ENCODE data around the gene RAB3A. TPM values are rescaled to one million over a fixed set of nuclear protein-coding genes. Genes with fewer than 3 reads are reported as not detected.
"Not testable (repeated sequence)": the region's sequence is repeated elsewhere in the genome, so short reads cannot be mapped to it uniquely, and the experiment has no call there.

RAB3A gene
- total RNA-seq, 1 experiment from 2014 or later: 1.7 TPM

DNA sequence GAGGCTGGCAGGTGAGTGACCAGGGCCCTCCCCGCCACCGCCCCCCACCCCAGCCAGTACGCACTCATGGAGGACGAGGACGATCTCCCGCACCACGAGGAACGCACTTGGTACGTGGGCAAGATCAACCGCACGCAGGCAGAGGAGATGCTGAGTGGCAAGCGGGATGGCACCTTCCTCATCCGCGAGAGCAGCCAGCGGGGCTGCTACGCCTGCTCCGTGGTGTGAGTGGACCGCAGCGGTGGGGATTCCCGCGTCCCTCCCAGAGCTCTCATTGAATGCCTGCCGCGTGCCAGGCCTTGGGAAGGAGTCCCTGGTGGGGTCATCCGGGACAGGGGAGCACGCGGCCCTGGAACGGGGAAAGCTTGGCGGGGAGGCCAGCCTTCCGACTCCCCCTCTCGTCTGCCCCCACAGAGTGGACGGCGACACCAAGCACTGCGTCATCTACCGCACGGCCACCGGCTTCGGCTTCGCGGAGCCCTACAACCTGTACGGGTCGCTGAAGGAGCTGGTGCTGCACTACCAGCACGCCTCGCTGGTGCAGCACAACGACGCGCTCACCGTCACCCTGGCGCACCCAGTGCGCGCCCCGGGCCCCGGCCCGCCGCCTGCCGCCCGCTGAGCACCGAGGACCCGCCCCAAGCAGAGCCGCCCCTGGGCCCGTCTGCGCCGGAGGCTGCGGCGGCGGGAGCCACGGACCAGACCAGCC lies 35.0 kb downstream of the RAB3A start:
- DNase-seq (ENCODE audit: low read depth): no peak

- peak; percentile 17 for DNase-seq (ENCODE audit: low read depth)
Measured at GRCh38 chr19:18167975-18168645, 35.7 kb downstream of the RAB3A start.

DNA sequence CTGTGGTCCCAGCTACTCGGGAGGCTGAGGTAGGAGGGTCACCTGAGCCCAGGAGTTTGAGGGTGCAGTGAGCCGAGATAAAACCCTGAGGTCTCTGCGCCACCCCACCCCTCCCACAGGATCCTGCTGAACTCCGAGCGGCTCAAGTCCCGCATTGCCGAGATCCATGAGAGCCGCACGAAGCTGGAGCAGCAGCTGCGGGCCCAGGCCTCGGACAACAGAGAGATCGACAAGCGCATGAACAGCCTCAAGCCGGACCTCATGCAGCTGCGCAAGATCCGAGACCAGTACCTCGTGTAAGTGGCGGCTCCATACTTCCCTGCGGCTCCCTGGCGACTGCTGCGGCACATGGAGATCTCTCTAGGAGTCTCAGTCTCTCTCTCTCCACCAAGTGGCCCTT lies 36.8 kb downstream of the RAB3A start:
- DNase-seq (ENCODE audit: low read depth): no peak

GRCh38 chr19:18165794-18166544 lies 37.9 kb downstream of the RAB3A start:
- DNase-seq (ENCODE audit: low read depth): no peak

DNA sequence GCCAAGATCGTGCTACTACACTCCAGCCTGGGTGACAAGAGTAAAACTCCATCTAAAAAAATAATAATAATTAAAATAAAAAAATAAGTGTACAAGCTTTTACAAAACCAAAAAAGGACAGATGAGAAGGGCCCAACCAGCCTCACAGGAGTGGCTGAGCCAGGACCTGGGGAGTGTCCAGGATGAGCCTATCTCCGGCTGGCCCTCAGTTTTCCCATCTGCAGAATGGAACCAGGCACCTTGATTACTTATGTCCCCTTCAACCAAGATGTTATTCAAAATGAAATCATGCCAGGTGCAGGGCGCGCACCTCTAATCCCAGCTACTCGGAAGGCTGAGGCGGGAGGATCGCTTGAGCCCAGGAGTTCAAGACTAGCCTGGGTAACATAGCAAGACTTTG lies 39.8 kb downstream of the RAB3A start:
- no peak for DNase-seq (ENCODE audit: low read depth)

- no peak for DNase-seq (ENCODE audit: low read depth)
Measured at GRCh38 chr19:18161636-18162002, 42.2 kb downstream of the RAB3A start.

GRCh38 chr19:18160971-18161635 lies 42.7 kb downstream of the RAB3A start:
- DNase-seq (ENCODE audit: low read depth): peak; percentile 48

DNA sequence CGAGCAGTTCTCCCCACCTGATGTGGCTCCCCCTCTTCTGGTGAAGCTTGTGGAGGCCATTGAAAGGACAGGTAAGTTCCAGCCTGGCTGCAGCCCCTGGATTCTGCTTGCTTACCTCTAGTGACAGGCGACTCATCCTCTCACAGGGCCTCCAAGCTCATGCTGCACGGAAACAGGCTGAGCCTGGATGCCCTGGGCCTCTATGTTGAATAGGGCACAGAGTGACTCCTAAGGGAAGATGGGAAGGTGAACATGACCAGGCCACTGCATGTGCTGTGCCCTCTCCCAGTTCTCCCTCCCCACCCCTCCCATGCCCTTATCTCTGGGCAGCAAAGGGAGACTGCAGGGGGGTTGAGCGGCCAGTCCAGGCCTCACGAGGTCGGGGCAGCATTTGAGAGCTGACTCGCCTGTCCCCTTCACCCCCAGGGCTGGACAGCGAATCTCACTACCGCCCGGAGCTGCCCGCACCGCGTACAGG lies 43.3 kb downstream of the RAB3A start:
- DNase-seq (ENCODE audit: low read depth): no peak

DNA sequence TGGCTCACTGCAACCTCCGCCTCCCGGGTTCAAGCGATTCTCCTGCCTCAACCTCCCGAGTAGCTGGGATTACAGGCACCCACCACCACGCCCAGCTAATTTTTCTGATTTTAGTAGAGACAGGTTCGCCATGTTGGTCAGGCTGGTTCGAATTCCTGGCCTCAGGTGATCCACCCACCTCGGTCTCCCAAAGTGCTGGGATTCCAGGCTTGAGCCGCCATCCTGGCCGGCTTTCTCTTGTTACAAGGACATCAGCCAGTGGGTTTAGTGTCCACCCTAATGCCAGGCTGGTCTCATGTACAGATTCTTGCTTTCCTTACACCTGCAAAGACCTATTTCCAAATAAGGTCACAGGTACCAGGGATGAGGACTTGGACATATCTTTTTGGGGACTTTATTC lies 44.0 kb downstream of the RAB3A start:
- no peak for DNase-seq (ENCODE audit: low read depth)

GRCh38 chr19:18159059-18159616 lies 44.7 kb downstream of the RAB3A start:
- not testable (repeated sequence) for DNase-seq (ENCODE audit: low read depth)

GRCh38 chr19:18158467-18158866 lies 45.4 kb downstream of the RAB3A start:
- DNase-seq (ENCODE audit: low read depth): no peak

DNA sequence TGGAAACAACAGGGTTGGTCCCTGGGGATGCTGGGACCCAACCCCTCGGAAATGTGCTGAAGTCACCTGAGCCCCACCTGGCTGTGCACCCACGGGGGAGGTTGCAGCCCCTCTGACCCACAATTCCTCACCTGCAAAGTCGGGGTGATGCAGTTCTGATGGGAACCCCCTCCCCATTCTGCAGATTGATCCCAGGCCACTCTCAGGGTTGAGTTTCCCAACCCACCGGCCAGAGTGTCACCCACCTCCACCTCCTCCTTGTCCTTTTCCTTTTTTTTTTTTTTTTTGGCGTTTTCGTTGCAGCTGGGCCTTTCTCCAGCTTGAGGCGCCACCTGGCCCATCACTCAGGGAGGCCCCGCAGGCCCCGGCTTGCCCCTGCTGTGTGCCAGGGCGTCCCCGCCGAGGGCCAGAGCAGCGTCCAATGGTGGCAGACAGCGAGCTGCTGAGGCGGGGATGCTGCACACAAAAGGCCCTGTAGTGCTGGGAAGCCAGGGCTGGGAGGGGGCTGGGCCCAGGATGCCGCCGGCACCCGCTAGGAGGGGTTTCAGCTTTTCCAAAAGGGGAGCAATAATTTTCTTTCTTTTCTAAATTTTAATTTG lies 46.3 kb downstream of the RAB3A start:
- DNase-seq (ENCODE audit: low read depth): peak; percentile 21

DNA sequence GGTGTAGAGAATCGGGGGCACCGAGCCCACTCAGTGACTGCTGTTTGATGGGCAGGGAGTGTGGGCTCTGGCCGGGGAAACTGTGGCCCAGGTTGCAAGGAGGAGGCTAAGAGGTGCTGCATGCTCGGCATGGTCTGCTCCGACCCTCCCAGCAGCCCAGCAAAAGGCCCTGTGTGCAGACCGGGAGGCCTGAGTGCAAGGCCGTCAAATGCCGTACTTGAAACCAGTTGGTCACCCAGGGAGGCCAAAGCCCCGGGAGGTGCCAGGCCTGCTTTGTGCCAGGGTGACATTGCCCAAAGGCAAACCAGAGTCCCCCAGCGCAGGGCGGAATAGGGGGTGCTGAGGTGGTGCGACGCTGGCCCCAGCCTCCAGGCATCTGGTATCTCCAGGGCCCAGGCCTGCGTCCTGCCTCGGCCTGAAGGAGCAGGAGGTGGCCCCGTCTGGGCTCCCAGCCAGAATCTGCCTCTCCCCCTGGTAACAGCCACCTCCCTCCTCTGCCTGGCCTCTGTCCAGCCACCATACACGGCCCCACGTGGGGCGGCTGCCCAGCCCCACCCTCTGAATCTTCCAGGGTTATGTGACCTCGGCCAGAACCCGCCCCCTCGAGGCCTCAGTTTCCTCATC lies 46.9 kb downstream of the RAB3A start:
- DNase-seq (ENCODE audit: low read depth): peak; percentile 69

GRCh38 chr19:18156268-18156667 lies 47.6 kb downstream of the RAB3A start:
- no peak for DNase-seq (ENCODE audit: low read depth)

- DNase-seq (ENCODE audit: low read depth): no peak
Measured at GRCh38 chr19:18155095-18156087, 48.5 kb downstream of the RAB3A start.

DNA sequence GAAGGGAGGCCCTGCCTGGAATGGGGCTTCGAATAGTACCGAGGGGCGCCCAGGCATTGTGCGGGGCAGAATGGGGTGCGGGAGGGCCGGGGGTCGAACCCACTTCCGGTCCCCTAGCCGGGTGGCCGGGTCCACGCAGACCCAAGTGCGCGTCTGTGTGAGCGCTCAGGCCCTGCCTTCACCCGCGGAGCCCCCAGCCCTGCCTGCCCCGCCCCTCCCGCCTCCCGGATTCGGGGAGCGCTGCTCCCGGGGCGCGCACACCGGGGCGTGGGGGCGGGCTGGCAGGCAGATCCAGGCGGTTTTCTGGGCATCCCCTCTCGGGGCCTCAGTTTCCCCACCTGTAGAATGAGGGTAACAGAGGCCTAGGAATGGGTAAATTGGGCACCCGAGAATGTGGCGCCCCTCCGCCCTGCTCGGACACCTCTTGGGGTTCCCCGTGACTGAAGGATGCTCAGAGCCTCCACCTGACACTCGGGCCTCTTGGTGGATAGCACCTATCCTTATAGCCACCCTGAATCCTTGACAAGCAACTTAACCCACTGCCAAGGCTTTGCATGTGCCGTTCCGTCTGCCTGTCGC lies 50.2 kb downstream of the RAB3A start:
- DNase-seq (ENCODE audit: low read depth): no peak

DNA sequence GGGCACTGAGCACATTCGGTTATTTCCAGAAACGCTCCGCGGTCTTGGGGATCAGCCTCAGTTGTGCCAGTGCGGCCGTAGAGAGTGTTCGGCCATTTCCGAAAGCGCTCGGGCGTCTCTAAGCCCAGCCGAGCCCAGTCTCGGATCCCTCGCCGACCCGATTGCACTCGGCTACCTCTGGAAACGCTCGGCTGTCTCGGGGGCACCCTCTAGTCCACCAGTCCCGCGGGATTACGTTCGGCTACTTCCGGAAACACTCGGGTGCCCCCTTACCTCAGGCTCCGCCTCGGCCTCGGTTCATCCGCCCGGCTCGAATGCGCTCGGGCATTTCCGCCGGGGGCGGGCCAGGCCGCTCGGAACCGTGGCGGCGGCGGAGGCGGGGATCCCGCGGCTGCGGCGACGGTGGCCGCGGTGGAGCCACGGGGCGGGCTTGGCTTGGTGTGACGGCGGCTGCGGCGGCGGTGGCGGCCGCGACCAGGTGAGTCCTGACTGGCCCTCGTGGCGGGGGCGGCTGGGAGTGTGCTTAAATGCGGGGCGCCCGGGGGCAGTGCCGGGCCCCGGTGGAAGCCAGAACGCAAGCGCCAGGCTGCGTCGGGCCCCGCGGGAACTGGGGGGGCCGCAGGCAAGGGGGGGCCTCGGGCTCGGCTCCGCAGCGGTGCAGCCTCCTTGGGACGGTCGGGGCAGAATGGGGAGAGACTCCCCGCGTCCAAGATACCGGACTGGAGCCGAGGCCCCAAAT lies 50.9 kb downstream of the RAB3A start, which contains the start of gene PIK3R2:
Gene PIK3R2 (plus strand): TSS at position 347 of the 739 bp plus-strand sequence. CDS start 2,717 bp downstream, outside the sequence.
- DNase-seq (ENCODE audit: low read depth): peak; percentile 97

GRCh38 chr19:18152442-18152816 lies 51.4 kb downstream of the RAB3A start:
- DNase-seq (ENCODE audit: low read depth): peak; percentile 96
